ENCODE measurements around the gene RITA1.
A peak's percentile ranks its signal among the peaks of the same experiment; 100 is the strongest.

Gene RITA1

GRCh38 chr12:113232089-113232839 lies 46.7 kb downstream of the RITA1 start:
- DNase-seq, result no peak

- DNase-seq, result peak; percentile 77
These were observed 47.5 kb downstream of the RITA1 start for GRCh38 chr12:113232840-113233585.

DNA sequence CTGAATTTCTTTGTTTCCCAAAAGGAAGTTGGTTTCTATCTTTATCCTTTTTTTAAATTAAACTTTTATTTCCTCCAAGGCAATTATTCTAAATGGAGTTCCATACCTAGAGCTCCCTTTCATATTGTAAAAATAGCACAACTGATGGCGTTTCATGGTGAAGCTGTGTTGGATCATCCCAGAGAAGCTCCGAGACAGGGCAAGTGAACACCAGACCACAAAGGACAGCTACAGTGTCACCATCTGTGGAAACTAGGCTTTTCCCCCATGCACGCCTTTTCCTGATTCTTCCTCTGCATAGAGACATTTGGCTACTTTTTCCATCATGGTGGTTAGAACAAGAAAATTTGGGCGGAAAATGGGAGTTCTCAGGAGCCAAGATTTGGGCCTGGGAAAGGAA lies 48.4 kb downstream of the RITA1 start:
- DNase-seq, result no peak

- no peak for DNase-seq
These were observed 49.0 kb downstream of the RITA1 start for GRCh38 chr12:113234483-113234882.

- DNase-seq, result peak; percentile 42
These were observed 50.5 kb downstream of the RITA1 start for GRCh38 chr12:113235976-113236375.

DNA sequence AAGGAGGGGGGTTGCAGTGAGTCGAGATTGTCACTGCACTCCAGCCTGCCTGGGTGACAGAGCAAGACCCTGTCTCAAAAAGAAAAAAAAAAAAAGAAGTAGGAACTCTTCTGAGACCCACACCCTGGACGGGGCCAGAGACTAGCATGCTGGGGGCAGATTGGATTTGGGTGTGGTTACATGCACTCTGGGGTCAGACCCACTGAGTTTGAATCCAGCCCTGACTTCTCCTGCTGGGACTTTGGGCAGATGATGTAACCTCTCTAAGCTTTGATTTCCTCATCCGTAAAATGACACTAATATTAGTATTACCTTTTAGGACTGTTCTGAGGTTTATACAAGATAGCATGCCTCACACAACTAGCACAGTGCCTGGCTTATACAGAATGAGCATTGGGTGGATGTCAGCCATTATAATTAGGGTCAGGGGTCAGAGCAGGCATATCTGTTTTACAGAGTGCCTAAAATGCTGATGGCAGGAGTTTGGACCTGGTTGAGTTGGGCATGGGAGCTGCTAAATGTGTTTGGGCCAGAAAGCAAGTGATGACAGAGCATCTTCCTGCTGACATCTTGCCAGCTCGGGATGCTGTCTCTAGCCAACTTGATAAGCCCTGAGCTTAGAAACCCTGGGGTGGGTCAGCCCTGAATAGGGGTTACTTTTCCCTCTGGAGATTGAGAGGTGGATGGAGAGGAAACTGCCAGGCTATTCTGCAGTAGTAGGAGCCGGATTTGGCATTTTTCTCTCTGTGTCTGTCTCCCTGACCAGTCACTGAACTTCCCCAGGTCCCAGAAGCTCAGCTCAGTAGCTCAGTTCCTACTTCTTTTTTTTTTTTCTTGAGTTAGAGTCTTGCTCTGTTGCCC lies 51.2 kb downstream of the RITA1 start:
- no peak for DNase-seq

DNA sequence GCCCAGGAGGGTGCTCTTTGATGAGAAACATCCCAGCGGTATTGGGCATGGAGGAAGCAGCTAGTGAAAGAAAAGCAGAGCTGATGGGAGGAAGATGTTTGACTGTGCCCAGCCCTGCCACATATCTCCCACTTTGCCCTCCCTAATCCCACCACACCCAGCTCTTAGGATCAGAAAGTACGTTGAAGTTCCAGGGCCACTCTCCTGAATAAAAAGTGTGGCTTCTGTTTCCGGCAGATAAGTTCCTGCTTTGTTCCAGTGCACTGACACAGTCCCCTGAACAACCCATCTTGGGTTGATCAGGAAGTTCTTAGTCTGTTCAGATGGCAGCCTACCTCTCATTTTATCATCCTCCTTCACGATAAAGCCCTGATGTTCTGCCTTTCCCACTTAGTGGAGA lies 52.2 kb downstream of the RITA1 start:
- no peak for DNase-seq

GRCh38 chr12:113238309-113238708 lies 52.8 kb downstream of the RITA1 start:
- no peak for DNase-seq

GRCh38 chr12:113239288-113239771 lies 53.8 kb downstream of the RITA1 start:
- DNase-seq, result no peak

- DNase-seq, result no peak
These were observed 54.4 kb downstream of the RITA1 start for GRCh38 chr12:113239811-113240331.

- no peak for DNase-seq
These were observed 54.9 kb downstream of the RITA1 start for GRCh38 chr12:113240395-113240794.

- no peak for DNase-seq
These were observed 55.9 kb downstream of the RITA1 start for GRCh38 chr12:113241191-113242025.
